GM21723 (cell line): Measurements from ENCODE around the gene PPM1B.
"Not testable (repeated sequence)": the region's sequence is repeated elsewhere in the genome, so short reads cannot be mapped to it uniquely, and the experiment has no call there.

Experiments
- ATAC-seq: cut with Tn5 transposase; IDR thresholded peaks from one replicate; pipeline ENCODE4 v1.9.1; 2021; ENCODE audit warnings: mild to moderate bottlenecking, moderate library complexity; ENCODE audit not compliant: unreplicated experiment

Gene PPM1B

GRCh38 chr2:44246840-44247369 lies 78.2 kb downstream of the PPM1B start:
- ATAC-seq = no peak

GRCh38 chr2:44247924-44248323 lies 79.2 kb downstream of the PPM1B start:
- no peak for ATAC-seq

GRCh38 chr2:44249269-44249668 lies 80.6 kb downstream of the PPM1B start:
- ATAC-seq = not testable (repeated sequence)

GRCh38 chr2:44250376-44250775 lies 81.7 kb downstream of the PPM1B start:
- ATAC-seq = no peak

- no peak for ATAC-seq
These were observed 85.3 kb downstream of the PPM1B start for GRCh38 chr2:44254023-44254422.

- ATAC-seq = not testable (repeated sequence)
These were observed 87.0 kb downstream of the PPM1B start for GRCh38 chr2:44255704-44256103.

GRCh38 chr2:44257802-44258201 lies 89.1 kb downstream of the PPM1B start:
- ATAC-seq = not testable (repeated sequence)

- ATAC-seq = no peak
These were observed 98.7 kb downstream of the PPM1B start for GRCh38 chr2:44267269-44267795.

- no peak for ATAC-seq
These were observed 99.3 kb downstream of the PPM1B start for GRCh38 chr2:44267796-44268648.

- no peak for ATAC-seq
These were observed 101.2 kb downstream of the PPM1B start for GRCh38 chr2:44269831-44270230.

GRCh38 chr2:44271296-44271695 lies 102.6 kb downstream of the PPM1B start:
- no peak for ATAC-seq

GRCh38 chr2:44273076-44273475 lies 104.4 kb downstream of the PPM1B start:
- ATAC-seq = no peak

GRCh38 chr2:44273596-44273995 lies 104.9 kb downstream of the PPM1B start:
- no peak for ATAC-seq

- no peak for ATAC-seq
These were observed 107.2 kb downstream of the PPM1B start for GRCh38 chr2:44275927-44276303.

- no peak for ATAC-seq
These were observed 108.9 kb downstream of the PPM1B start for GRCh38 chr2:44277541-44277940.

GRCh38 chr2:44280869-44281268 lies 112.2 kb downstream of the PPM1B start:
- ATAC-seq = no peak
